RKO (cell line): ENCODE results near the gene CTSW.

Experiments
- DNase-seq: peaks from one replicate; pipeline ENCODE4 v3.0.0-alpha.2; 2016; ENCODE audit warnings: low spot score

Gene CTSW

DNA sequence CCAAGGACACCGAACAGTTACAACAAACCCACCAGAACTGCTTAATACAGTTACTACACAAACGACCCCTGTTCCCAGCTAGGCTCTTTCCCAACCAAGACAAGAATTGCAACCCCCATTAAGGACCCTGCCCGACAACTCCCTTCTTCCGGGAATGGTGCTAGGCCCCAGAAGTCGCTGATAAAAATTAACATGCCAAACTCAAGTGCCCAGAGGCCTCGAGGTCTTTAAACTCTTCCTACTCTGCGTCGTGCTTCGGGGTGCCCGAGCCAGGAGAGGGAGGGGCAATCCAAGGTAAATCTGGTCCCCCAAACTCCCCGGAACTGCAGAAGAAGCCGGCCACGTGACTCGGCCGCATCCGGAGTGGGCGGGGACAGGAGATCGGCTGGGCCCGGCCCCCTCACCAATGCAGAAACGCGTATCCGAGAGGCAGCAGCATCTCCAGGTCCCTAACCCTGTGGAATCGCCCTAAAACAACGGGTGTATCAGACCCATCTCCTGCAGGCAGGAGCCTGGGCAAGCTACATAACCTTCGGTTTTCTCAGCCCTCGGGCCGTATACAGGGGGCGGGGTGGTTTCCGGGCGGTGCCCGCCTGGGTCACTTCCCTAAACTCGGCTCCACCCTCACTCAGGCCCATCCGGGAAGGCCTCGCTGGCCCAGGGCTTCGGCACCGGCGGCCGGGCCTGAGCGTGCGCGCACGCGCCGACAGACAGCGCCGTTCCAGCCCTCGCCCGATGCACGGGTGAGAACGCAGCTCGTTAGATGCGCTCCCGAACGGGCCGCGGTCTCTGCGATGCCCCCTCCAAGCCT is 22.7 kb upstream of the CTSW start:
- peak; percentile 80 for DNase-seq

DNA sequence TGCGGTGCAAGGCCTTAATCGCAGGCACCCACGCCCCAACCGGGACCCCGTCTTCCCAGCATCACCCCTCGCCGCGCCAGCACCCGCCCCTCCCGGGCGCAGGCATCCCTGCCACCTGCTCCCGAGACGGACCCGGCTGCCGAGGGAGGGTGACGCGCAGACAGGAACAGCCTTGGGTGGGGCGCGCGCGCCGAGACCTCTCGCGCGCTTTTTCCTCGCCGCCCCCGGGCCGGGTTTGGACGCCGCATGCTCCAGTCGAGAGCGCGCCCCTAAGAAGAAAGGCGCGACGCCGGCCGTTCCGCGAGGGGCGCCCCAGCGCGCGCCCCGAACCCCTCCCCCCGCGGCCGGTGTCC is 22.2 kb upstream of the CTSW start:
- DNase-seq = peak; percentile 51

DNA sequence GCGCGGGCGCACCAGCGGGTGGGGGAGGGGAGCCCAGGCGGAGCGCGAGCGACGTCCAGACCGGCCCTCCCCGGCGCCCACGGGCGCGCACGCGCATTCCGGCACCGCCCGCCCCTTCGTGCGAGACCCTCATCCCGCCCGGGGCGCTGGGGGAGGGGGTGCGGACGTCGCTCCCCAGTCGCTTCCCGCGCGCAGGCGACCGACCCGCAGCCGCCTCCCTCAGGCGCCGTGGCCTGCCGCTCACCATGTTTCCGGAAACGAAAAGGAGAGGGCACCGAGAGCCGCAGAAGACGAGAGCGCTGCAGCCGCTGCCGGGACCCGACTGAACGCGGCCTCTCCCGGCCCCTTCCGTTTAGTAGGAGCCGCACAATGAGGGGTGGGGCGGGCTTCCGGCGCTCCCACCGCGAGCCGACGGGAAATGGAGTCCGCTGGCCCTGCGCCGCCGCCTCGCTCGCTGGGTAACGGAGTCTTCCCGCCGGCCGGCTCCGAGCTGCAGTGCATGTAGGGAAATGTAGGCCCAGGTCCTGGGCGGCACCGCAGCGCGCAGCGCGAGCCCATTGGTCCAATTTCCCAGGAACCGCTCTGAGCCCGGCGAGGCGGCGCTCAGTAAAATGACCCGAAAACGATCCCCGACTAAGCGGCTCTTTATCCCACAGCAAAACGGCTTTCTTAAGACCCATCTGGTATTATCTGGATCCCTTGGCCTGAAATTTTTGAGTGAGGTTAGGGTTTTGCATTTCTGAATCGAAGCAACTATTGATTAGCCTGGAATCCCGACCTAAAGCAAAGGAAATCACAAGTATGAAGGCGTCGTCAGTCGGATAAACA is 21.6 kb upstream of the CTSW start, which contains the start of gene CFL1:
Gene CFL1, minus strand, starts transcription at position 328 of the 828 bp plus-strand sequence. Its CDS starts 81 bp downstream, at position 247.
- DNase-seq = peak; percentile 98

DNA sequence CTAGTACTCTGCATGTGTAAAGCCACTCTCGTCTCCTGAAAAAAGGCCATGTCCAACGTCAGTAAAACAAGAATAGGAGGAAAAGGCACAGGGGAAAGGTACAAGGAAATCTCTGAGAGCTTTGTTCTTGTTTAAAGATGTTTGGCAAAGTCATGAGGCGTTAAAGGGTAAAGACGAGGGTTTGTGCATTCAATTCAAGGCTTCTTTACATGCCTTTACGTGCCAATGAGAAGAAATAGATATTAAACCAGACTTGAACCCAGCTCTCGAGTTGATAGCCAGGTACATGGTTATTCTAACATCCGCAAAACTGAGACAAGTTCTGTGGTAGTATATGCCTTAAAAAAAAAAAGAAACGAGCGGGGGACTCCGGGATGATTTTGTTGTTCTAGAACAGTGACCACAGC is 21.0 kb upstream of the CTSW start:
- peak; percentile 55 for DNase-seq

DNA sequence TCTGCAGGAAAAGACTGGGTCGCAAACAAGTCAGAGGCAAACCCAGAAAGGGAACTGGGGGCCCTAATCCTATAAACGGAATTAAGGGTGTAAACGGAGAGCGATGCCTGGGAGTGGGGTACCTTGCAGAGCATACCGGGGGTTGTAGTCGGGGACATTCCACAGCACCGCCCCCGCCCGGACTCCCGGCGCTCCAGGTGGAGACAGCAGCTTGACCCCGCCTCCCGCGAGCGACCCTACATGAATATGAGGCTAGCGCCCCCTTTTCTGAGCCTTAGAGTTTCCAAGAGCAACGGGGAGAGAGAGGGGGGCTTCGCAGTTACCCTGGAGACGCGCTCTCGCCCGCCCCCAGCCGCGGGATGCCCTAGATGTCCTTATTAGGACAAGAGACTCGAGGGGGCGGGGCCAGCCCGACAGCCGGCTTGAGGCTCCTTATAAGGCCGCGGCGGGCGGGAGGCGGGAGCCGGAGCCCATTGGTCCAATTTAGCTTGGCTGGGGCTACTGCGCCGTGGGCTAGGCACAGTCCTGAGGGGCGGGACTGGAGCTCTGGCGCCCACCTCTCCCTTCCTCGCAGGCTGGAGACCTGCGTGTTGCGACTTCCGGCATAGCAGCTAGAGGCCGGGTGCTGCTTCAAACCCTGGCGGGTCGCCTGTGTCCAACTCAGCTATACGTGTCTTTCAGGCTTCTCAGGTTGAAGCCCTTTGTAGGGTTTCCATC is 20.4 kb upstream of the CTSW start:
- DNase-seq = peak; percentile 99

DNA sequence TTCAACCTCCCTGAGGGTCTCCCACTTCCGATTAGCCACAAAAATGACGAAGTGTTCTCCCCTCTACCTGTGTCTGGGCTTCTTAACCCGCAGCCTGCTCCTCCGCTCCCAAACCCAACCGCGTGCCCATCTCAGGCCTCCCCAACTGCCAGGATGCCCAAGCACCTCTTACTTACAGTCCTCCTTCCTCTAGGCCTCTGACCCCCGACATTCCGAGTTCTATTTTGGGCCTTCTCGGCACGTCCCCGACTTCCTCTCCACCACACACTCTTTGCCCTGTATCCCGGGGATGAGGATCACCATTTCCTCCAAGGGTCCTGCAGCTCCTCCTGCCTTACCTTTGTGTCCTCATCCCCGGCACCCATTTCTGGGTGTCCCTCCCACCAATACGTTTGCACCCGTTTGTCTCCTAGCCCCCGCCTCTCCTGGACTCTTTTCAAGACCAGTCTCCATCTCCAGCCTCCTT is 19.8 kb upstream of the CTSW start:
- peak; percentile 69 for DNase-seq

DNA sequence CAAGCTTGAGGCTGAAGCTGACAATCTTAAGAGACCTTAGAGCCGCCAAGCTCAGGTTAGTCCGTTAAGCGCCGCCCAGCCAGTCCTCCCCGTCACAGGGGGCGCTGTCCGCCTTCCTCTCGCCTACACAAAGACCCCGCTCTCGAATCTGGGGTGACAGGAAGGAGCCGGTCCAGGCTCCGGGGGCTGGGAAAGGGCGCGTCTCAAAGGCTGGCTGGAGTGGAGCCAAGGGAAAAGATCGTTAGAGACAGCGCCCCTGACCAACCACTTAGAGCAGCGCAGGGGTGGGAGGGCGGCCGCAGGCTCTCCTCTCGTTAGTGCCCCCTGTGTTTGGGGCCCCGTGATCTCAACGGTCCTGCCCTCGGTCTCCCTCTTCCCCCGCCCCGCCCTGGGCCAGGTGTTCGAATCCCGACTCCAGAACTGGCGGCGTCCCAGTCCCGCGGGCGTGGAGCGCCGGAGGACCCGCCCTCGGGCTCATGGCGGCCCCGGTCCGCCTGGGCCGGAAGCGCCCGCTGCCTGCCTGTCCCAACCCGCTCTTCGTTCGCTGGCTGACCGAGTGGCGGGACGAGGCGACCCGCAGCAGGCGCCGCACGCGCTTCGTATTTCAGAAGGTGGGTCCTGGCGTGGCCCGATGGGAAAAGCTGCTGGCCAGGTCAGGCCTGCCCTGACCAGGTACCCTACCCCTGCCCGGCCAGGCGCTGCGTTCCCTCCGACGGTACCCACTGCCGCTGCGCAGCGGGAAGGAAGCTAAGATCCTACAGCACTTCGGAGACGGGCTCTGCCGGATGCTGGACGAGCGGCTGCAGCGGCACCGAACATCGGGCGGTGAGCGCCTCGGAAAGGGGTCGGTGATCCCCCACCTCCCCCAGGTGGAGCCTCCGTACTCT is 19.1 kb upstream of the CTSW start, which contains the start of gene MUS81:
Gene MUS81, plus strand, starts transcription at position 156 of the 887 bp plus-strand sequence. Its CDS starts 321 bp downstream, at position 477.
- peak; percentile 98 for DNase-seq

DNA sequence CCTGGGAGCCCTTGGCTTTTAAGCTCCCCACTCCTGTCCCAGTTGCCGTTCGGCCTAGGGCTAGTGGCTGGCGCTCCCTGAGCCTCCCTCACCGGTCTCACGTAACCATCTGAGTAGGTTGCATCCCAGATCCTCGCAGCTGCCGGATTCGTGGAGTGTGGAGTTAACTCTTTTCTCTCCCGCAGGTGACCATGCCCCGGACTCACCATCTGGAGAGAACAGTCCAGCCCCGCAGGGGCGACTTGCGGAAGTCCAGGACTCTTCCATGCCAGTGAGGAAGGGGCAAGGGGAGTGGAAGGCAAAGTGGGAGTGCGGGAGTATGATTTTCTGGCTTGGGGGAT is 18.5 kb upstream of the CTSW start:
- DNase-seq = no peak

DNA sequence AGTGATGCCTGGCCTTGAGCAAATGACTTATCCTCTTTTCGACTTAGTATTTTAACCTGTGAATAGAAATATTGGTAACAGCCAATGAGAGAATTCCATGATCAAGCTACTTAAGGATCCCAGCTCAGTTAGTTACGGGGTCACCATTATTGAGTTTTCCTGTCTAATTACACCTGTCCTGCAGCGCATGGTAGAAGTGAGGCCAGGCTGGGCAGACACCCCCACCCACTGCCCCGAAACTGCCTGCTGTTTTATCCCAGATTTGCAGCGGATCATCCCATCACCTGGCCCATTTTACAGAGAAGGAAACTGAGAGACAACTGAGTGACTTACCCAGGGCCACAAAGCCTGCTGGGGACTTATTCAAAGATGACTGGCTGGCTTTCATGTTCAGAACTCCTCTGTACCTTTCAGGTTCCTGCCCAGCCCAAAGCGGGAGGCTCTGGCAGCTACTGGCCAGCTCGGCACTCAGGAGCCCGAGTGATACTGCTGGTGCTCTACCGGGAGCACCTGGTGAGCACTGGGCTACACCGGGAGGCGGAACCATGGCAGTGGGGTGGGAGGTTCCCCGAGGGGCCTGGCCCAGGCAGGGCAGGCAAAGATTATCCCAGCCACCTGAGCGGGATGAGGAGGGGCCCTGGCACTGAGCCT is 18.0 kb upstream of the CTSW start:
- no peak for DNase-seq

DNA sequence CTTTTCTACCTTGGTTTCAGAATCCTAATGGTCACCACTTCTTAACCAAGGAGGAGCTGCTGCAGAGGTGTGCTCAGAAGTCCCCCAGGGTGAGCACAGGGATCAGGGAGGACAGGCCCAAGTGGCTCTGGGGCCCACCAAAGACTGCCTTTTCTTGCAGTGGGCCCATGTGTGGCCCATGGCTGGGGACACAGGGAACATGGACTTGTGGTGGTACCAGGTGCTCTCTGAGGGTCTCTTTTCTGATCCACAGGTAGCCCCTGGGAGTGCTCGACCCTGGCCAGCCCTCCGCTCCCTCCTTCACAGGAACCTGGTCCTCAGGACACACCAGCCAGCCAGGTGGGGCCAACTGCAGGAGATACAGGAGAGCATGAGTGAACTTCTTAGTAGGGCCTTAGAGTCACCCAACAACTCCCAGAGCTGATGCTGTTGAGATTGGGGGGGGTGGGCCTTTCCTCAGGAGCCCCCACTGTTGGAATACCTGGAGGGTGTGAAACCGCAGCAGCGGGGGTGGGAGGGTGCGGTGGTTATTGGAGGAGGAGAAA is 17.4 kb upstream of the CTSW start:
- DNase-seq = no peak

DNA sequence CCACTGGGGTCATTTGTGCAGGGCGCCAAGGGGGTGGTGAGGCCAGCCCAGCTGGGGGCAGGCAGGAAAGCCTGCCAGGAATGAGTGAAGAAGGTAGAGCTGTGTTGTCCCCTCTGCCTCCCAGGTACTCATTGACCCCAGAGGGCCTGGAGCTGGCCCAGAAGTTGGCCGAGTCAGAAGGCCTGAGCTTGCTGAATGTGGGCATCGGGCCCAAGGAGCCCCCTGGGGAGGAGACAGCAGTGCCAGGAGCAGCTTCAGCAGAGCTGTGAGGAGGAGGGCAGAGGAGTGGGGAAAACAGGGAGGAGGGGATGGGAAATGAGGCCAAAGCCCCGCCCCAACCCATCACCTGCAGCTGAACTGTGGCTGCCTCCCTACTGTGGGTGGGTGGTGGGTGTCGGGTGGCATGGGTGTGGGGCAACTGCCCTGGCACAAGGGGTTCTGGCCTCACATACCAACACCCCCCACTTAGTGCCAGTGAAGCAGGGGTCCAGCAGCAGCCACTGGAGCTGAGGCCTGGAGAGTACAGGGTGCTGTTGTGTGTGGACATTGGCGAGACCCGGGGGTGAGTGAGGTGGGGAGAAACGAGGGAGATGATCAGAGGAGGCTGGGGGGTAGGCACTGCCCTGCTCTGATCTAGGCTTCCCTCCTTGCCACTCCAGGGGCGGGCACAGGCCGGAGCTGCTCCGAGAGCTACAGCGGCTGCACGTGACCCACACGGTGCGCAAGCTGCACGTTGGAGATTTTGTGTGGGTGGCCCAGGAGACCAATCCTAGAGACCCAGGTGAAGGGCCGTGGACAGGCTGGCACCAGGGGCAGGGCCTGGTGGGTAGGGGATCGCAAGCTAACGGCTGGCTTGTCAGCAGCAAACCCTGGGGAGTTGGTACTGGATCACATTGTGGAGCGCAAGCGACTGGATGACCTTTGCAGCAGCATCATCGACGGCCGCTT is 16.4 kb upstream of the CTSW start:
- no peak for DNase-seq

DNA sequence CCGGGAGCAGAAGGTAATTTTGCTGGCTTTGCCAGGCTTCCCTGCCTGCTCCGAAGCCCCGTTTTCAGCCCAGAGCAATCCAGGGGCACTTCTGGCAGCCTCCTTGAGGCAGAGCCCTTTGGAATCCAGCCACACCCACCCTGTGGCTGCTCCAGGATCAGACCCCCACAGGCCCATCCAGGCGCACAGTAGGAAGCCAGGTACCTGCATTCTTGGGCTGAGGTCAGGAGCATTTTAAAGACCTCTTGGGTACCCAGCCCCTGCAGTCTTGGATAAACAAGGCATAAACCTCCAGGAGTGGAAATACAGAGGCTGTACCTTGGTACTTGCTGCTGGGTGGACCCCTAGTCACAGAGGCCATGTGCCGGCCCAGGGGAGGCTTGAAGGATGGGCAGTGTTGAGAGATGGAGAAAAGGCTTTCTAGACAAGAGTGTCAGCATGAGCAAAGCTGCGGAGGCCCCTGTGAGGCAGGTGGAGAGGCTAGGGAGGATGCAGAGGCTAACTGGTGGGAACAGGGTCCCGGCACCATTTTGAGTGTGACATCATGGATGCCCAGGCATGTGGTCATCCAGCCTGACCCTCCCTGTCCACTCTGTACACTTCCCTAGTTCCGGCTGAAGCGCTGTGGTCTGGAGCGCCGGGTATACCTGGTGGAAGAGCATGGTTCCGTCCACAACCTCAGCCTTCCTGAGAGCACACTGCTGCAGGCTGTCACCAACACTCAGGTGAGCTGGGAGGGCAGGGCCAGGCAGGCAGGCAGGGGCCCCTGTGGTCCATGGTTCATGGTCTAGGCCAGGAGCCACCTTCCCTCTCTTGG is 15.5 kb upstream of the CTSW start:
- DNase-seq = no peak

DNA sequence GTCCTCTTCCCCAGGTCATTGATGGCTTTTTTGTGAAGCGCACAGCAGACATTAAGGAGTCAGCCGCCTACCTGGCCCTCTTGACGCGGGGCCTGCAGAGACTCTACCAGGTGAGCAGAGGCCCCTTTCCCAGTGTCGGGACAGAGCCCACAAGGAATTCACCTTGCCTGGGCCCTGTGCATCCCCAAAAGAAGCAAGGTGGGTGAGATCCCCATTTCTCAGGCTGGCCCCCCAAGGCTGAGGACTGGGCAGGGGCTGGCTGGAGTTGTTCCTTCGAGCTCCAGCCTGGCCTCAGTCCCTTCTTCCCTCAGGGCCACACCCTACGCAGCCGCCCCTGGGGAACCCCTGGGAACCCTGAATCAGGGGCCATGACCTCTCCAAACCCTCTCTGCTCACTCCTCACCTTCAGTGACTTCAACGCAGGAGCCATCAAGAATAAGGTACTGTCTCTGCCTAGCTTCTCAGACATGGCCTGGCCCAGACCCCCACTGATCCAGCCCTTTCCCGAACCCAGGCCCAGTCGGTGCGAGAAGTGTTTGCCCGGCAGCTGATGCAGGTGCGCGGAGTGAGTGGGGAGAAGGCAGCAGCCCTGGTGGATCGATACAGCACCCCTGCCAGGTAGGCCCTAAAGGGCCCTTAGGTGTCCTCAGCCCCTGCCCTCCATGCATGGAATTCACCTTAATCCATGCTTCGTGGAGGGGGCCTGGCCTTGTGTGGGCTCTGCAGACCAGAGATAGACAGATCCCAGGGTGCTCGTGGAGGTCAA is 14.7 kb upstream of the CTSW start:
- DNase-seq = no peak

DNA sequence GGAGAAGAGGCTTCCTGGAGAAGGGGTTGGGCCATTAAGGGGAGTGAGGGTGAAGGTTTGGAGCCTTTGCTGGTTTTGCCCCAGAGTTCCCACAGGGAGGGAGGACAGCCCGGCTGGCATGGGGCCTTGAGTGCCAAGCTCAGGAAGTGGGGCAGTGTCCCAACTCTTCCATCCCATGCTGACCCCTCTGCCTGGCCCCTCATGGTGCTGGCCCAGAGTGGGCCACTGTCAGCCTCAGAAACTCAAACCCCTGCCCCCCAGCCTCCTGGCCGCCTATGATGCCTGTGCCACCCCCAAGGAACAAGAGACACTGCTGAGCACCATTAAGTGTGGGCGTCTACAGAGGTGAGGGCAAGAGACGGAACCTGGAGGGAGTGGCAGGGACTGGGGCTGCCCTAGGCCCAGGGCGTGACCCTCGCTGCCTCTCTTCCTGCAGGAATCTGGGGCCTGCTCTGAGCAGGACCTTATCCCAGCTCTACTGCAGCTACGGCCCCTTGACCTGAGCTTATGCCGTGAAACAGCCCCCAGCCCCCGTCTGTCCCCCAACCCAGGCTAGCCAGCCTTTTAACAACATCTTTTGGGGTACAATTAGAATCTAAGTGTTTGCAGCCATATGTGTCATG is 14.0 kb upstream of the CTSW start:
- DNase-seq = no peak

DNA sequence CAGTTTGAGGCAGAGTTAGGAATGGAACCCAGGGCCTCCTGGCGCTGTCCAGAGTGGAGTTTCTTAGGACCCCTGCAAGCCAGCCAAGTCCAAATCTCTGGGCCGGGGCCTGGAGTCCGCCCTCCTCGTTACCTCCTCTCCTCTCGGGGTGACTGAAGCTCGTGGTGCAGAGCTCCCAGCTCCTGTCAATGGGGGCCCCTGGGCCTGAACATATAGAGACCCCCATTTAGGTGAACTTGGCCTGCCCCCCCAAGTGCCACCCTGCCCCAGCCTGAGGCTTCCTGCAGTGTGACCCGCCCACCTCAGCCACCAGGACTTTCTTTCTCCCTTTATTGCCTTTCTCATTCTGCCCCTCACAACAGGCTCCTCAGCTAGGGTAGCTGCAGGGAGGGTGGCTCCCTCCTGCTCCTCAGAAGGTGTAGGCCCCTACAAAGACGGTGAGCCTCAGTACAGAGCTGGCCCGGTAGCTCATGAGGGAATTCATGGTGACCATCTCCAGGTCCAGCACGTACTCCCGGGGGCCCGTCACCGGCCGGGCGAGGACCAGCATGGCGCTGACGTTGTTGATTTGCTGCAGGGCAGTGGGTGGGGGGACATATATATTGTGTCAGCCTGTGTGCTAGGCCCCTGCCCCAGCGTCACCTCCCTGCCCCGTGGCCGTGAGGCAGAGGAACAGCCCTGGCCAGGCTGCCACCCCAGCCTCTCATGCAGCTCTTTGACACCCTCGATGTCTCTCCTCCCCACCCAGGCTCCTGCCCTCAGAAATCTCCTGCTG is 12.9 kb upstream of the CTSW start:
- DNase-seq = no peak

DNA sequence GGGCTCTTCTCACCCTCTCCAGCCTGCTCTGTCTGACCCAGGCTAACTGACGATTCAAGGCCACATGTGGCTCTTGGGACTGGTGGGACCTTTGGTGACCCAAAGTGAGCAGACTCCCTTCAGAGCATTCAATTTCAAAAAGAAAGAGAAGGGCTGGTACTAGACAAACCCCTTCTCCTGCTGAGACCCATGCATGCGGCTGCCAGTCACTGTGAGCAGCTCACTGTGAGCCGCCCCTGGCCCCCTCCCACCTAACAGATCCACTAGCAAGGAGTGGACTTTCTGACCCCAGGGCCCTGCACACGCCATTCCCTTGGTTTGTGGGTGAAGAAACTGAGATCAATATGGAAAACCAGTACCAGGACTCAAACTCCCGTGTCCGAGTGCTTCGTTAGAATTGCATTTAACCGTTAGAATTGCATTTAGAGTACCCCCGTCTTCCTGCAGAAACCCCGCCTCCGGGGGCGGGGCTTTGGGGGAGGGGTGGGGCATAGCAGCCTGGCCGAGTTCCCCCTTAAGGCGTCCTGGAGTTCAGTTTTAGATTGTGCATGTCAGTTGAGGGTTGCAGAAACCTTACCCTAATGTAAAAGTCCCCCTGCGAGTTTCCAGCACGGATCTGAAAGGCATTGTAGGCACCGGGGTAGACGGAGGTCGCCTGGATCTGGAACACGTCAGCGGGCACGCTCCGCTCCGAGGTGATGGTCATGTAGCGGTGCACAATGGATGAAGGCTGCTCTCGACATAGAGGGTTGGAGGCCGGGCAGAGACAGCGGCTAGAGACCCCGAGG is 12.2 kb upstream of the CTSW start:
- DNase-seq = no peak
